NK-92 treated with Interleukin-12 subunit alpha and Interleukin-12 subunit beta, amount 100 ng/mL, for 24 hours (cell line): ENCODE measurements around the gene MDK.

Source experiments
- DNase-seq: peaks from one replicate; lab custom pipeline; 2025; lab: John Stamatoyannopoulos, UW

The MDK gene

GRCh38 chr11:46348566-46349401, 32.7 kb upstream of the MDK start:
- peak; percentile 77 for DNase-seq

GRCh38 chr11:46350695-46351094, 30.8 kb upstream of the MDK start:
- DNase-seq, result no peak

- no peak for DNase-seq
These were observed 30.3 kb upstream of the MDK start for GRCh38 chr11:46351148-46351547.

GRCh38 chr11:46351606-46352005, 29.9 kb upstream of the MDK start:
- no peak for DNase-seq

- DNase-seq, result no peak
These were observed 29.2 kb upstream of the MDK start for GRCh38 chr11:46352063-46352841.

GRCh38 chr11:46353698-46354097, 27.8 kb upstream of the MDK start:
- DNase-seq, result no peak

GRCh38 chr11:46356924-46357482, 24.5 kb upstream of the MDK start:
- no peak for DNase-seq

- no peak for DNase-seq
These were observed 24.0 kb upstream of the MDK start for GRCh38 chr11:46357483-46357936.

GRCh38 chr11:46359953-46360352, 21.5 kb upstream of the MDK start:
- DNase-seq, result no peak

- no peak for DNase-seq
These were observed 20.6 kb upstream of the MDK start for GRCh38 chr11:46360878-46361277.

GRCh38 chr11:46361283-46362155, 19.9 kb upstream of the MDK start:
- no peak for DNase-seq

GRCh38 chr11:46362156-46363030, 19.1 kb upstream of the MDK start:
- no peak for DNase-seq

GRCh38 chr11:46363031-46363407, 18.4 kb upstream of the MDK start:
- no peak for DNase-seq

GRCh38 chr11:46363455-46364005, 17.9 kb upstream of the MDK start:
- DNase-seq, result no peak

GRCh38 chr11:46364056-46364455, 17.4 kb upstream of the MDK start:
- DNase-seq, result no peak

GRCh38 chr11:46364791-46365190, 16.7 kb upstream of the MDK start:
- no peak for DNase-seq

- DNase-seq, result no peak
These were observed 15.2 kb upstream of the MDK start for GRCh38 chr11:46366260-46366659.

- no peak for DNase-seq
These were observed 14.8 kb upstream of the MDK start for GRCh38 chr11:46366661-46367161.

GRCh38 chr11:46367244-46367915, 14.1 kb upstream of the MDK start:
- DNase-seq, result peak; percentile 18

GRCh38 chr11:46367916-46368267, 13.6 kb upstream of the MDK start:
- no peak for DNase-seq
